Breast epithelium (tissue), 3 donors: ENCODE measurements around the gene SCYGR6.

Source experiments
- POLR2A ChIP-seq: fragments of 450-650 bp; IDR thresholded peaks from one replicate; pipeline ENCODE4 v1.6.1; 2016; ENCODE audit warnings: antibody characterized with exemption, mild to moderate bottlenecking, moderate library complexity
- POLR2AphosphoS5 ChIP-seq, 3 donors: sonication (generic); formaldehyde crosslinking; IDR thresholded peaks; one replicate each; pipeline ENCODE4 v1.6.1; 2017; ENCODE audit warnings: antibody characterized with exemption in 3 of 3
- TF ChIP-seq, protein P1 (sequence below), 3 donors: fragments of 450-650 bp; IDR thresholded peaks; one replicate each; pipeline ENCODE4 v1.5.1; 2016 to 2017; ENCODE audit warnings: antibody characterized with exemption in 3 of 3, mild to moderate bottlenecking in 3 of 3, moderate library complexity in 3 of 3

- TF ChIP-seq, protein P1, sequence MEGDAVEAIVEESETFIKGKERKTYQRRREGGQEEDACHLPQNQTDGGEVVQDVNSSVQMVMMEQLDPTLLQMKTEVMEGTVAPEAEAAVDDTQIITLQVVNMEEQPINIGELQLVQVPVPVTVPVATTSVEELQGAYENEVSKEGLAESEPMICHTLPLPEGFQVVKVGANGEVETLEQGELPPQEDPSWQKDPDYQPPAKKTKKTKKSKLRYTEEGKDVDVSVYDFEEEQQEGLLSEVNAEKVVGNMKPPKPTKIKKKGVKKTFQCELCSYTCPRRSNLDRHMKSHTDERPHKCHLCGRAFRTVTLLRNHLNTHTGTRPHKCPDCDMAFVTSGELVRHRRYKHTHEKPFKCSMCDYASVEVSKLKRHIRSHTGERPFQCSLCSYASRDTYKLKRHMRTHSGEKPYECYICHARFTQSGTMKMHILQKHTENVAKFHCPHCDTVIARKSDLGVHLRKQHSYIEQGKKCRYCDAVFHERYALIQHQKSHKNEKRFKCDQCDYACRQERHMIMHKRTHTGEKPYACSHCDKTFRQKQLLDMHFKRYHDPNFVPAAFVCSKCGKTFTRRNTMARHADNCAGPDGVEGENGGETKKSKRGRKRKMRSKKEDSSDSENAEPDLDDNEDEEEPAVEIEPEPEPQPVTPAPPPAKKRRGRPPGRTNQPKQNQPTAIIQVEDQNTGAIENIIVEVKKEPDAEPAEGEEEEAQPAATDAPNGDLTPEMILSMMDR (IDR thresholded peaks at IDR 0.05): no peak
- TF ChIP-seq POLR2A (no peak), POLR2AphosphoS5 (IDR thresholded peaks at IDR 0.05) (no peak)
These were observed 41.3 kb upstream of the SCYGR6 start for GRCh38 chr2:227765788-227766372.
